GM19455 (cell line): ENCODE results near the gene HMGXB3.

Experiments
- ATAC-seq: cut with Tn5 transposase; IDR thresholded peaks from one replicate; pipeline ENCODE4 v1.9.1; 2021; ENCODE audit not compliant: unreplicated experiment

Gene HMGXB3

GRCh38 chr5:150052226-150052955 is 51.9 kb downstream of the HMGXB3 start:
- ATAC-seq: no peak

GRCh38 chr5:150052956-150053712 is 52.6 kb downstream of the HMGXB3 start:
- no peak for ATAC-seq

GRCh38 chr5:150053713-150054392 is 53.3 kb downstream of the HMGXB3 start:
- no peak for ATAC-seq

DNA sequence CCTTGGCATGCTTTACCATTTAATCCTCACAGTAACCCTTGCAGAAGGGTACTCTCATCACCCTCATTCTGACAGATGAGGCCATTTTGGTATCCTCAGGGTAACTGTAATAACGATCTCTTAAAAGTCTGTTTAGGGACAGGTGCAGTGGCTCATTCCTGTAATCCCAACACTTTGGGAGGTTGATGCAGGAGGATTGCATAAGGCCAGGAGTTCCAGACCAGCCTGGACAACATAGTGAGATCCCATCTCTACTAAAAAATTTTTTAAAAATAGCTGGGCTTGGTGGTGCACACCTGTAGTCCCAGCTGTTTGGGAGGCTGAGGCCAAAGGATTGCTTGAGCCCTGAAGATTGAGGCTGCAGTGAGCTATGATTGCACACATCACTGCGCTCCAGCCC is 54.0 kb downstream of the HMGXB3 start:
- ATAC-seq: no peak

GRCh38 chr5:150055326-150056074 is 55.0 kb downstream of the HMGXB3 start:
- no peak for ATAC-seq

GRCh38 chr5:150056075-150056443 is 55.5 kb downstream of the HMGXB3 start:
- ATAC-seq: no peak

- ATAC-seq: no peak
Observed at GRCh38 chr5:150057052-150057451, 56.5 kb downstream of the HMGXB3 start.

DNA sequence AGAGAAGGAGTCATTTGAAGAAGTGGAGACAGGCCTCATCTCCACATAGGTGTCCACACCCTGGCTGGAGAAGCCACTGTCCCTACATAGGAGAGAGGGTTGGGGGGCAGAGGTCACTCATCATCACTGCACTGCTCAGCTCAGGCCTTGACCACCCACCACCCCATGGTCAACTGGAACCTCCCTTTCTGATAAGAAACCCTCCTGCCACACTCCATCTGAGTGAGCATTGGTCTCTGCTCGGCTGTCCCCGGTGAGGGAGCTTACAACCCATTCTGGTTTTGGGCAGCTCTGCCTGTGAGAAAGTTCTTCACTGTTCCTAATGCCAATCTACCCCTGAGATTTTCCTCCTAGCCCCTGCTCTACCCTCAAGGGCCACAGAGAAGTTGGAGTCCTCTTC is 57.0 kb downstream of the HMGXB3 start:
- no peak for ATAC-seq

- ATAC-seq: no peak
Observed at GRCh38 chr5:150057996-150058395, 57.5 kb downstream of the HMGXB3 start.

DNA sequence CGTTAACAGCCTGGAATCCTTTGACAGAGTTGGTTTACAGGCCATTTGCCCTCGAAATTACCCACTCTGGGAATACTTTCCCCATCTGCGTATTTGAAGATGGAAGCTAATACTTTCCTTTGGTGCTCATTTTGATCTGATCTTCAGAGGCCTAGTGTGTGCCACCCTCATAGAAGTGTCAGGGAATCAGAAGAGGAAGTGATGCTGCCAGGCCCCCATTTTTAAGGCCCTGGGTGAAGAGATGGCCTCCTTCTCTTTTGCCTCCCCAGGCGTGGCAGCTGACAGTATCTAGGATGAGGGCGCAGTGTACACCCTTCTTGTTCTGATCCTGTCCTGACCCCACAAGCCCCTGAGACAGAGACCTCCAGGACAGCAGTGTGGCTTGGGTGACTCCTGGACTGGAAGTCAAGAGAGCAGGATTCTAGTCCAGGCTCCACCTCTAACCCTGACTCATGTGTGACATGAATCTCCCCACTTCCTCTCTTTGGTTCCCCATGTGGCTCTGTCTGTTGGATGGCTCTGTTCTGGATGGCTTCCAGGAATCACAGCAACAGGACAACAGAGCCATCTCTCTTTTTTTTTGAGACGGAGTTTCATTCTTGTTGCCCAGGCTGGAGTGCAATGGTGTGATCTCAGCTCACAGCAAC is 58.1 kb downstream of the HMGXB3 start:
- ATAC-seq: no peak

- no peak for ATAC-seq
Observed at GRCh38 chr5:150059623-150060022, 59.1 kb downstream of the HMGXB3 start.

GRCh38 chr5:150060471-150060870 is 59.9 kb downstream of the HMGXB3 start:
- no peak for ATAC-seq

- no peak for ATAC-seq
Observed at GRCh38 chr5:150061538-150061995, 61.0 kb downstream of the HMGXB3 start.

DNA sequence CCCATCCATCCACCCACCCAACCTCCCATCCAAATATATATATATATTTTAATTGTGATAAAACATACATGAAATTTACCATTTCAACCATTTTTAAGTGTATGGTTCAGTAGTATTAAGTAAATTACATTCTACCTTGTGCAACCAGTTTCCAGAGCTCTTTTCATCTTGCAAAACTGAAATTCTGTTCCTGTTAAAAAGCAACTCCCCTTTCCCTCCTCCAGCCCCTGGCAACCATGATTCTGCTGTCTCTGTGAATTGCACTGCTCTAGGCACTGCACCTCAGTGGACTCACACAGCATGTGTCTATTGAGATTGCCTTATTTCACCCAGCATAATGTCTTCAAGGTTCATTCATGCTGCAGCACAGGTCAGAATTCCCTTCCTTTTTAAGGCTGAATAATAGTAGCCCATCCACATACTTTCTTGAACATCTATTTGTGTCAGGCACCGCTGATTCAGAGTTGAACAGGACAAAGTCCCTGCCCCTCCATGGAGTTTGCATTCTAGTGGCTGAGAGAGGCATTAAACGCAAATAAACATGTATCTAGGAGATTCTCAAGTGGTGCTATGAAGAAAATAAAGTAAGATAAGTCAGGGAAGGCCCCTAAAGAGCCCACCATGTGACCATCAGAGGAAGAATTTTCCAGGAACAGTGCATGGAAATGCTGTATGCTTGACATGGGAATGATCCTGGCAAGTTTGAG is 61.8 kb downstream of the HMGXB3 start:
- ATAC-seq: no peak

GRCh38 chr5:150063638-150064037 is 63.1 kb downstream of the HMGXB3 start:
- ATAC-seq: no peak

DNA sequence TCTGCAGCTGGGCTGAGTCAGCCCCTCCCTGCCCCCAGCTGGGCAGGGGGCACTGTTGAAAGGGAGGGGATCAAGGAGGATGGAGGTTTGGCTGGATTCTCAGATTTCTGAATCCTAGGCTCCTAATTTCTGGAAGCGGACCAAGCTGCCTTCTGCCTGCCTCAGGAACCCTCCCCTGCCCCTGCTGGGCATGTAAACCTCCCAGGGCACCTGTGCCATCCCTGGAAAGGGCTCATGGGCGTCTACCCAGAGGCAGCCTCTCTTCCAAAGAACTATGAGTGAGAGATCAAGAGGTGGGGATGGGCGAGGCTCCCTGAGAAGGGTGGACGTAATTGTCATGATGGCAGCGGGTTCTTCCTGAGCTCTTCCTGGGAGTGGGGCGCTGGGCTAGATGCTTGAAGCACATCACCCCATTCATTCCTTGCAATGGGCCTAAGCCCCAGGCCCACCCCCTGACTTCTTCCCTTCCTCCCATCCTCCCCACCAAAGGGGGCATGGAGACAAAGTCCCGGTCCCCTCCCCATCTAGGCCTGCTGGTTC is 64.2 kb downstream of the HMGXB3 start:
- ATAC-seq: no peak

DNA sequence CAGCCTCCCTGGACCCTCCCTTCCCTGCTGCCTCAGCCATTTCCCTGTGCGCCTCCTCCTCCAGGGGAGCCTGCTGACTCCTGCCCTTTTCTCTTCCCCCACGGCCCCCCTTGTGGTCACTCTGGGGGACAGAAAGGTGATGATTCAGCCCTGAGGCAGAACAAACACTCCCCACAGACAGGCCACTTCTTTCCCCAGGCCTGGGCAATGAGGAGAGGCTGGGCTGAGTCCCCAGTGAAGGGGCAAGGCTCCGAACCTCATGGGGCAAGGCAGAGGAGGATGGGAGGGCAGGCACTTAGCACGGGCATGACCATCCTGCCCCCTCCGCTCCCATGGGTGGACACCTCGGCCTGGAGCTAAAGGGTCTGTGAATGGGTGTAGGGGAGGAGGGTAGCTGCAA is 64.8 kb downstream of the HMGXB3 start:
- no peak for ATAC-seq

DNA sequence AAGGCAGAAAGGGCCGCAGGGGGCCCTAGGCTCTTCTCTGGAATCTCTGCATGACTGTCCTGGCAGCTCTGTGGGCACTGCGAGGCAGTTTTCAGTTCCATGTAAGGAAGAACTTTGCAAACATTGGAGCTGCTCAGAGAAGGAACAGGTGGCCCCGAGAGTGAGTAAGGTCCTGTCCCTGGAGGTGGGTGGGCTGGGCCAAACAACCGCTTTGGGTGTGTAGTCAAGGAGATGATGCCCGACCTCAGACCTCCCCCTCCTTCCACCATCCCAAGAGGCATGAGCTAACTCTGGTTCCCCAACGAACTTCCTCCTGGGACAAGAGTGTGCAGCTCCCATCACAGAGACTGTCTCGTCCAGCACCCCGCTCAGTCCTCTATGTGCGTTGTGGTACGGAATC is 65.3 kb downstream of the HMGXB3 start:
- ATAC-seq: no peak

GRCh38 chr5:150066436-150066835 is 65.9 kb downstream of the HMGXB3 start:
- no peak for ATAC-seq

- no peak for ATAC-seq
Observed at GRCh38 chr5:150066901-150067396, 66.4 kb downstream of the HMGXB3 start.
